ENCODE measurements around the gene RIMBP2. TPM values are rescaled to one million over a fixed set of nuclear protein-coding genes. Genes with fewer than 3 reads are reported as not detected.

The RIMBP2 gene
- total RNA-seq, 1 donor from 2014 or later: 0.99 TPM

DNA sequence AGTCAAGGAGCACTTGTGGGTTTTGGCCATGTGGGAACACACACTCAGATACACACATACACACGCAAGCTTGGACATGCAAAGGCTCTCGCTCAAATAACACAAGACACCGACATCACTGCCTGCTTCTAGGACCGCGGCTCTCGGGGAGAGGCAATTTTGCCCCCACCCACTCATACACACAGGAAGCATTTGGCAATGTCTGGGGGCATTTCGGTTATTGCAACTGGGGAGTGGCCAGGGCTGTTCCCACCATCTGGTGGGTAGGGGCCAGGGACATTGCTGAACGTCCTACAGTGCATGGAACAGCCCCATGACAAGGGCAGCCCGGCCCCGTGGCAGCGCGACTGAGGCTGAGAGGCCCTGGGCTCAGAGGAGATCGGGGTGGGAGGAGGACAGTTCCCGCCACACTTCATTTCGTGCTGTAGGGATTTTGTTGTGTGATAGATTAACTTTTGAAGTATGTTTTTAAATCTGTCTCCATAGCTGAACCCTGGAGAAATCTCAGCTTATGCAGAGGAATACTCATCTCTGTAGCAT, 35.6 kb downstream of the RIMBP2 start:
- H3K4me1 Mint-ChIP-seq: peaks cover 3% of the 10 kb centered on the region
- Histone ChIP-seq H3K9me3 (ENCODE audit: low read depth) (no peaks in the 10 kb centered on the region), H3K36me3 (no peaks in the 10 kb centered on the region), H3K4me3 (no peak overlapping the region), H3K27ac (no peak overlapping the region), H3F3A (ENCODE audit: low read depth) (no peaks in the 10 kb centered on the region), H3K4me2 (no peak overlapping the region), H3K4me1 (peaks cover 3% of the 10 kb centered on the region), H3K9ac (no peak overlapping the region), H2AFZ (replicated peaks) (no peak overlapping the region), H3K27me3 (no peaks in the 10 kb centered on the region), H4K20me1 (ENCODE audit: low read depth) (no peaks in the 10 kb centered on the region), H3K79me2 (ENCODE audit: low read depth) (no peaks in the 10 kb centered on the region)
- no peak overlapping the region for H3K4me3 Mint-ChIP-seq
- TF ChIP-seq CTCF (IDR thresholded peaks at IDR 0.05) (no peak), EZH2phosphoT487 (IDR thresholded peaks at IDR 0.05) (no peak), EZH2 (IDR thresholded peaks at IDR 0.05) (no peak)
- peaks cover 8% of the 10 kb centered on the region for H3K27me3 Mint-ChIP-seq (ENCODE audit: insufficient read depth, low read depth)
- no peak for DNase-seq (ENCODE audit: low spot score)
- no peaks in the 10 kb centered on the region for H3K36me3 Mint-ChIP-seq
- peaks cover 13% of the 10 kb centered on the region for H3K9me3 Mint-ChIP-seq
- no peak overlapping the region for H3K27ac Mint-ChIP-seq

DNA sequence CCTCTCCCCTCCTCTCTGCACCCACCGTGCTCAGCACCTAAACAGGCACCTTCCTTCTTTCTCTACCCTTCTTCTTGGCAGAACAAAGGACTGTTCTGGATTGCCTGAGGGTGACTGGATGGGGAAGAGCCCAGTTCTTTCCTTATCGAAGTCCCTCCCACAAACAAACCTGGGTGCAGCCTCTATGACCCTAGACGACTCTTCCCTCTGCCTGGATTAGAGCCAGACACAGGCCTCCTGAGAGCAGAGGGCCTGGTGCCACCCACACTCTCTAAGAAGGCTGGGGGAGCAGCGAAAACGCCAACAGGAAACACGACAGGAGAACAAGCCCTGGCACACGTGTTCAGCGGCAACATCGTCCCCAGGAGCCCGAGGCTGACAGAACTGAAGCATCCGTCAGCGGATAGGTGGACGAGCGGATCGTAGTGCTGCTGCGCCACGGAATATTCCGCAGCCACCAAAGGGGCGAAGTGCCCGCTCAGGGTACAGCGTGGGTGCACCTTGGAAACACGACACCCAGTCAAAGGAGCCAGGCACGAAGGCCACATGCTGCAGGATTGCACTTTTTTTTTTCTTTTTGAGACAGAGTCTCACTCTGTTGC, 38.0 kb downstream of the RIMBP2 start:
- H3K4me1 ChIP-seq: peaks cover 3% of the 10 kb centered on the region
- Mint-ChIP-seq H3K4me1 (no peaks in the 10 kb centered on the region), H3K4me3 (no peak overlapping the region), H3K9me3 (peaks cover 19% of the 10 kb centered on the region), H3K27me3 (ENCODE audit: insufficient read depth, low read depth) (peaks cover 8% of the 10 kb centered on the region), H3K36me3 (no peaks in the 10 kb centered on the region), H3K27ac (no peak overlapping the region)
- H3K36me3 ChIP-seq: no peaks in the 10 kb centered on the region
- no peaks in the 10 kb centered on the region for H3K9me3 ChIP-seq (ENCODE audit: low read depth)
- H3K4me2 ChIP-seq: no peak overlapping the region
- TF ChIP-seq EZH2 (IDR thresholded peaks at IDR 0.05) (no peak), CTCF (IDR thresholded peaks at IDR 0.05) (no peak), EZH2phosphoT487 (IDR thresholded peaks at IDR 0.05) (no peak)
- DNase-seq (ENCODE audit: low spot score): no peak
- no peak overlapping the region for H3K9ac ChIP-seq
- no peak overlapping the region for H3K27ac ChIP-seq
- H3F3A ChIP-seq (ENCODE audit: low read depth): no peaks in the 10 kb centered on the region
- no peaks in the 10 kb centered on the region for H3K79me2 ChIP-seq (ENCODE audit: low read depth)
- H3K4me3 ChIP-seq: no peak overlapping the region
- no peaks in the 10 kb centered on the region for H3K27me3 ChIP-seq
- H2AFZ ChIP-seq (replicated peaks): no peak overlapping the region
- H4K20me1 ChIP-seq (ENCODE audit: low read depth): no peaks in the 10 kb centered on the region

DNA sequence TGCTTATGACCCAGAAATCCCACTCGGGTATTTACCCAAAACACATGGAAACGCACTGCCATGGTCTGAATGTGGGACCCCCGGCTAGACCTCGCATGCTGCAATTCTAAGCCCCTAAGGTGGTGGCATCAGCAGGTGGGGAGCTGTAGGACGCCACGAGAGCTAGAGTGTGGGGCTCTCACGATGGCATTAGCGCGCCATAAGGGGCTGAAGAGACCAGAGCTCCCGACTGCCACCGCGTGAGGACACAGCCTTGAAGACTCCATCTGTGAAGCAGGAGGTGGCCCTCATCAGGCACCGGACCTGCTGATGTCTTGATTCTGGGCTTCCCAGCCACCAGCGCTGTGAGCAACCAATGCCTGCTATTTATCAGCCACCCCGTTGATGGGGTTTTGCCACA, 40.3 kb downstream of the RIMBP2 start:
- no peaks in the 10 kb centered on the region for H3K36me3 Mint-ChIP-seq
- no peaks in the 10 kb centered on the region for H4K20me1 ChIP-seq (ENCODE audit: low read depth)
- peaks cover 11% of the 10 kb centered on the region for H3K27me3 Mint-ChIP-seq (ENCODE audit: insufficient read depth, low read depth)

More for the DNA sequence above, 40.3 kb downstream of the RIMBP2 start:
- TF ChIP-seq EZH2 (IDR thresholded peaks at IDR 0.05) (no peak), CTCF (IDR thresholded peaks at IDR 0.05) (no peak), EZH2phosphoT487 (IDR thresholded peaks at IDR 0.05) (no peak)
- Histone ChIP-seq H2AFZ (replicated peaks) (no peak overlapping the region), H3K4me1 (peaks cover 3% of the 10 kb centered on the region), H3K27me3 (no peaks in the 10 kb centered on the region), H3F3A (ENCODE audit: low read depth) (no peaks in the 10 kb centered on the region), H3K9ac (no peak overlapping the region), H3K4me3 (no peak overlapping the region), H3K27ac (no peak overlapping the region), H3K79me2 (ENCODE audit: low read depth) (no peaks in the 10 kb centered on the region), H3K4me2 (no peak overlapping the region), H3K36me3 (no peaks in the 10 kb centered on the region), H3K9me3 (ENCODE audit: low read depth) (no peaks in the 10 kb centered on the region)
- H3K9me3 Mint-ChIP-seq: peaks cover 24% of the 10 kb centered on the region
- H3K4me1 Mint-ChIP-seq: no peaks in the 10 kb centered on the region
- no peak overlapping the region for H3K4me3 Mint-ChIP-seq
- H3K27ac Mint-ChIP-seq: no peak overlapping the region
- no peak for DNase-seq (ENCODE audit: low spot score)
